Nephron (organoid): ENCODE data around the gene NUTF2.

Experiments
- H3K27ac Mint-ChIP-seq, 3 experiments: 2 replicates each; pipeline ENCODE4 v1.8.0; 2020; ENCODE audit warnings: mixed read lengths in 3 of 3, mild to moderate bottlenecking in 2 of 3, moderate library complexity in 1 of 3
- H3K27me3 Mint-ChIP-seq: 2 replicates; pipeline ENCODE4 v1.8.0; 2021; ENCODE audit warnings: low read depth, mild to moderate bottlenecking, moderate library complexity, mixed read lengths
- H3K36me3 Mint-ChIP-seq: 2 replicates; pipeline ENCODE4 v1.8.0; 2020; ENCODE audit warnings: low read depth, mixed read lengths
- H3K4me1 Mint-ChIP-seq: 2 replicates; pipeline ENCODE4 v1.8.0; 2020; ENCODE audit warnings: mixed read lengths
- H3K4me3 Mint-ChIP-seq, 3 experiments: 2 replicates each; pipeline ENCODE4 v1.8.0; 2020; ENCODE audit warnings: mild to moderate bottlenecking in 3 of 3, mixed read lengths in 3 of 3, moderate library complexity in 2 of 3
- H3K9me3 Mint-ChIP-seq: 2 replicates; pipeline ENCODE4 v1.8.0; 2020; ENCODE audit warnings: mixed read lengths
- CTCF ChIP-seq, 3 experiments: fragments of 200-600 bp; sonication (generic); IDR thresholded peaks; one replicate each; pipeline ENCODE4 v1.5.0; 2021; ENCODE audit warnings: antibody characterized with exemption in 3 of 3; ENCODE audit not compliant: unreplicated experiment in 3 of 3

Gene NUTF2

GRCh38 chr16:67881621-67882161 lies 35.0 kb downstream of the NUTF2 start:
- H3K4me3 Mint-ChIP-seq: peak overlapping the region in 1 of 3 experiments; percentile 66
- no peaks in the 10 kb centered on the region for H3K27me3 Mint-ChIP-seq
- H3K9me3 Mint-ChIP-seq: no peaks in the 10 kb centered on the region
- peaks cover 30% of the 10 kb centered on the region for H3K4me1 Mint-ChIP-seq
- H3K27ac Mint-ChIP-seq: peak overlapping the region; percentile 55 to 89 (median 76)
- peaks cover 46% of the 10 kb centered on the region for H3K36me3 Mint-ChIP-seq
- no peak for TF ChIP-seq CTCF (IDR thresholded peaks at IDR 0.05; ENCODE audit: unreplicated experiment in 3 of 3)

DNA sequence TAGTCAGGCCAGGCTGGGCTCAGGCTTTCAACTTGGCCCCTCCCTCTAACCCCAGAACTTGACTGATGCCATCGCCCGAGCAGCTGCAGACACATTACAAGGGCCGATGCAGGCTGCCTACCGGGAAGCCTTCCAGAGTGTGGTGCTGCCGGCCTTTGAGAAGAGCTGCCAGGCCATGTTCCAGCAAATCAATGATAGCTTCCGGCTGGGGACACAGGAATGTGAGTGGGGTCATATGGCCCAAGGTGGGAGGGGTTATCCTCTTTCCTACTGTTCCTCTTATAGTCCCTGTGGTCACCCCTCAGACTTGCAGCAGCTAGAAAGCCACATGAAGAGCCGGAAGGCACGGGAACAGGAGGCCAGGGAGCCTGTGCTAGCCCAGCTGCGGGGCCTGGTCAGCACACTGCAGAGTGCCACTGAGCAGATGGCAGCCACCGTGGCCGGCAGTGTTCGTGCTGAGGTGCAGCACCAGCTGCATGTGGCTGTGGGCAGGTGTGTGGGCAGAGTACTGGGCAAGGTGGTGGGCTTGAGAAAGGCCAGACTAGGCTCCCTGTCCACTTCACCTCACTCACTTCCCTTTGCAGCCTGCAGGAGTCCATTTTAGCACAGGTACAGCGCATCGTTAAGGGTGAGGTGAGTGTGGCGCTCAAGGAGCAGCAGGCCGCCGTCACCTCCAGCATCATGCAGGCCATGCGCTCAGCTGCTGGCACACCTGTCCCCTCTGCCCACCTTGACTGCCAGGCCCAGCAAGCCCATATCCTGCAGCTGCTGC lies 35.8 kb downstream of the NUTF2 start:
- Mint-ChIP-seq H3K9me3 (no peaks in the 10 kb centered on the region), H3K27ac (peak overlapping the region; percentile 55 to 89 (median 76)), H3K27me3 (no peaks in the 10 kb centered on the region), H3K4me3 (peak overlapping the region in 1 of 3 experiments; percentile 37), H3K4me1 (peaks cover 30% of the 10 kb centered on the region), H3K36me3 (peaks cover 39% of the 10 kb centered on the region)
- no peak for TF ChIP-seq CTCF (IDR thresholded peaks at IDR 0.05; ENCODE audit: unreplicated experiment in 3 of 3)

DNA sequence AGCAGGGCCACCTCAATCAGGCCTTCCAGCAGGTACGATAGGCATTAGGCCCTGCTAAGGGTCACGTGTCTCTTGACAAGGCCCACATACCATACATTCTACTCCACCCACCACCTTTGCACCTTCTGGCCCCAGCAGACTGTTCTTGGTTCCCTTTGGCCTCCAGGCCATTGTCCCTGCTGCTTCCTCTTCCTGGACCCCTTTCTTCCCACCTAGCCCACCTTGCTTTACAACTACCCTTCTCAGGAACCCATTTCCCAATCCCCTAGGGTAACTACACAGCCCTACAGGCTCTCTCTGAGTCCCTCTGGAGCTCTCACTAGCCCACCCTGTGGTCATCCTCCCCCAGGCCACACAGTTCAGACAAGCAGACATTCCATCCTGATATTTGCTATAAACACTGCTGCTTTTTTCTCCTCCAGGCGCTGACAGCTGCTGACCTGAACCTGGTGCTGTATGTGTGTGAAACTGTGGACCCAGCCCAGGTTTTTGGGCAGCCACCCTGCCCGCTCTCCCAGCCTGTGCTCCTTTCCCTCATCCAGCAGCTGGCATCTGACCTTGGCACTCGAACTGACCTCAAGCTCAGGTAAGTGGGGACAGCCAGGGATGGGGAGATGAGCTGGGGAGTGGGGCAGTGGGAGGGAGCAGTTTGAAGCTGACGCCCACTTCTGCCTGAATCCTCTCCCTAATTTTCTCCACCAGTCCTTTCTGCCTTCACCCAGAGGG lies 36.6 kb downstream of the NUTF2 start:
- H3K27ac Mint-ChIP-seq: no peak overlapping the region
- no peaks in the 10 kb centered on the region for H3K9me3 Mint-ChIP-seq
- peaks cover 30% of the 10 kb centered on the region for H3K4me1 Mint-ChIP-seq
- no peaks in the 10 kb centered on the region for H3K27me3 Mint-ChIP-seq
- peaks cover 35% of the 10 kb centered on the region for H3K36me3 Mint-ChIP-seq
- TF ChIP-seq CTCF (IDR thresholded peaks at IDR 0.05; ENCODE audit: unreplicated experiment in 3 of 3): no peak
- H3K4me3 Mint-ChIP-seq: peak overlapping the region in 1 of 3 experiments; percentile 26

DNA sequence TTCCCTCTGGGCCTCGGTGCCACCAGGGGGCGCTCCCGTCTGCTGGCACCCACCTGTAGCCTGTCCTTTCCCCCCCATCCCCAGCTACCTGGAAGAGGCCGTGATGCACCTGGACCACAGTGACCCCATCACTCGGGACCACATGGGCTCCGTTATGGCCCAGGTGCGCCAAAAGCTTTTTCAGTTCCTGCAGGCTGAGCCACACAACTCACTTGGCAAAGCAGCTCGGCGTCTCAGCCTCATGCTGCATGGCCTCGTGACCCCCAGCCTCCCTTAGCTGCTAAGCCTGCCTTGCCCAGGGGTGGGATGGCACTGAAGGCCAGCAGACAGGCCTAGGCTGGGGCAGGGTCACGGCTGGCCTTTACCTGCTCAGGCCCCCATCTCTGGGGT lies 37.1 kb downstream of the NUTF2 start:
- Mint-ChIP-seq H3K9me3 (no peaks in the 10 kb centered on the region), H3K36me3 (peaks cover 31% of the 10 kb centered on the region), H3K27ac (no peak overlapping the region), H3K27me3 (no peaks in the 10 kb centered on the region), H3K4me1 (peaks cover 30% of the 10 kb centered on the region), H3K4me3 (no peak overlapping the region)
- TF ChIP-seq CTCF (IDR thresholded peaks at IDR 0.05; ENCODE audit: unreplicated experiment in 3 of 3): peak; percentile 74 to 80 (median 77)

- Mint-ChIP-seq H3K36me3 (peaks cover 23% of the 10 kb centered on the region), H3K4me3 (no peak within 1 kb of the TSS), H3K27ac (no peak within 1 kb of the TSS), H3K27me3 (no peaks in the 10 kb centered on the region), H3K4me1 (peaks cover 30% of the 10 kb centered on the region), H3K9me3 (no peaks in the 10 kb centered on the region)
- TF ChIP-seq CTCF (IDR thresholded peaks at IDR 0.05; ENCODE audit: unreplicated experiment in 3 of 3): no peak
Observed at GRCh38 chr16:67884684-67885083, 38.0 kb downstream of the NUTF2 start, which contains the start of gene NRN1L. Gene NRN1L, plus strand, starts transcription at chr16:67884885. Its CDS starts 19 bp downstream, at chr16:67884904.
